ENCODE data around the gene BTRC.
"Not testable (repeated sequence)": the region's sequence is repeated elsewhere in the genome, so short reads cannot be mapped to it uniquely, and the experiment has no call there.

- TF ChIP-seq CTCF (IDR thresholded peaks at IDR 0.05); ZFX (IDR thresholded peaks at IDR 0.05; ENCODE audit: borderline replicate concordance): not testable (repeated sequence)
Observed at GRCh38 chr10:101352857-101353256, 1.1 kb upstream of the BTRC start.
